ENCODE data around the gene IL17RC.

DNA sequence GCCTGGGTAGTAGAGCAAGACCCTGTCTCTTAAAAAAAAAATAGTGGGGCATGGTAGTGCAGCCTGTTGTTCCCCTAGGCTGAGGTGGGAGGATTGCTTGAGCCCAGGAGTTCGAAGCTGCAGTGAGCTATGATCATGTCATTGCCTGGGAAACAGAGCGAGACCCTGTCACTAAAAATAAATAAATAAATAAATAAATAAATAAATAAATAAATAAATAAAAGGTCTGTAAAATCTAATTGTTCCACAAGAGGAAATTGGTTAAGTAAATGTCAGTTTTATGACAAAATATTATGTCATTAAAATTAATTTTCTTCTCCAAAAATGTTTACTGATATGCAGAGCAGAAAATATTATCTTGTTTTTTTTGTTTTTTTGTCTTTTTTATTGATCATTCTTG is 22.1 kb downstream of the IL17RC start:
- TF ChIP-seq, protein P1, sequence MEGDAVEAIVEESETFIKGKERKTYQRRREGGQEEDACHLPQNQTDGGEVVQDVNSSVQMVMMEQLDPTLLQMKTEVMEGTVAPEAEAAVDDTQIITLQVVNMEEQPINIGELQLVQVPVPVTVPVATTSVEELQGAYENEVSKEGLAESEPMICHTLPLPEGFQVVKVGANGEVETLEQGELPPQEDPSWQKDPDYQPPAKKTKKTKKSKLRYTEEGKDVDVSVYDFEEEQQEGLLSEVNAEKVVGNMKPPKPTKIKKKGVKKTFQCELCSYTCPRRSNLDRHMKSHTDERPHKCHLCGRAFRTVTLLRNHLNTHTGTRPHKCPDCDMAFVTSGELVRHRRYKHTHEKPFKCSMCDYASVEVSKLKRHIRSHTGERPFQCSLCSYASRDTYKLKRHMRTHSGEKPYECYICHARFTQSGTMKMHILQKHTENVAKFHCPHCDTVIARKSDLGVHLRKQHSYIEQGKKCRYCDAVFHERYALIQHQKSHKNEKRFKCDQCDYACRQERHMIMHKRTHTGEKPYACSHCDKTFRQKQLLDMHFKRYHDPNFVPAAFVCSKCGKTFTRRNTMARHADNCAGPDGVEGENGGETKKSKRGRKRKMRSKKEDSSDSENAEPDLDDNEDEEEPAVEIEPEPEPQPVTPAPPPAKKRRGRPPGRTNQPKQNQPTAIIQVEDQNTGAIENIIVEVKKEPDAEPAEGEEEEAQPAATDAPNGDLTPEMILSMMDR (conservative IDR thresholded peaks at IDR 0.05 in 1 of 2, IDR thresholded peaks at IDR 0.05 in 1 of 2; ENCODE audit: extremely low read depth in 1 of 2, insufficient read depth in 1 of 2, low read depth in 1 of 2, low read length in 2 of 2) = no peak
- no peak for TF ChIP-seq EZH2 (IDR thresholded peaks at IDR 0.05; ENCODE audit: borderline replicate concordance, low read length)
